GM06990 (cell line): ENCODE data around the gene PSMG3.

ENCODE experiments used
- DNase-seq: peaks from one replicate; pipeline ENCODE4 v3.0.0-alpha.2; 2011; ENCODE audit not compliant: insufficient read length; ENCODE audit errors: extremely low read depth
- H3K27me3 ChIP-seq: replicated peaks from 2 replicates; pipeline ENCODE4 v1.6.0; 2011; ENCODE audit warnings: low read length; ENCODE audit not compliant: control insufficient read depth, insufficient read depth
- H3K36me3 ChIP-seq: 2 replicates; pipeline ENCODE4 v1.5.1; 2011; ENCODE audit warnings: low read length; ENCODE audit not compliant: control insufficient read depth, insufficient read depth
- H3K4me3 ChIP-seq: replicated peaks from 2 replicates; pipeline ENCODE4 v1.5.1; 2011; ENCODE audit warnings: low read depth, mild to moderate bottlenecking, control low read depth, low read length
- TF ChIP-seq, protein P1 (sequence below): IDR thresholded peaks from 2 replicates; pipeline ENCODE4 v1.5.1; 2011; ENCODE audit warnings: low read length, control low read depth, mild to moderate bottlenecking, inconsistent platforms; ENCODE audit not compliant: insufficient read depth, poor library complexity, severe bottlenecking

PSMG3 gene

DNA sequence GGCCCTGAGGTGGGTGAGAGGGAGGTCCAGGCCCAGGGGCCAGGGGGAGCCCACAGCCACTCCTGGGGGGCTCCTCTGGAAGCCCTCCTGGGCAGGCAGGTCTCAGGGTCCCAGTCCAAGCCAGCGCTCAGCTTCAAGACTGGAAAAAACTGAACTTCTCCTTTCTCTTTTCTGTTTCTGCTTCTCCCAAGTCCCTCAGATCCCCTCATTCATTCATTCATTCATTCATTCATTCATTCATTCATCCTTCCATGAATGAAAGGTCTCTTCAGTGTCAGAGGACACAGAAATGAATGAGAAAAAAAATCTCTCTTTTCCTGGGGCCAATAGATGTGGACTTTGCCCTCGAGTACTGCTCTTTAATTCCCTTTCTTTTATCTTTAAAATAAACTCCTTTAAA lies 34.6 kb upstream of the PSMG3 start:
- no peak for DNase-seq
- Histone ChIP-seq H3K4me3 (no peak overlapping the region), H3K27me3 (no peaks in the 10 kb centered on the region; the same call in none of the 2 replicates), H3K36me3 (no peaks in the 10 kb centered on the region)
- TF ChIP-seq, protein P1, sequence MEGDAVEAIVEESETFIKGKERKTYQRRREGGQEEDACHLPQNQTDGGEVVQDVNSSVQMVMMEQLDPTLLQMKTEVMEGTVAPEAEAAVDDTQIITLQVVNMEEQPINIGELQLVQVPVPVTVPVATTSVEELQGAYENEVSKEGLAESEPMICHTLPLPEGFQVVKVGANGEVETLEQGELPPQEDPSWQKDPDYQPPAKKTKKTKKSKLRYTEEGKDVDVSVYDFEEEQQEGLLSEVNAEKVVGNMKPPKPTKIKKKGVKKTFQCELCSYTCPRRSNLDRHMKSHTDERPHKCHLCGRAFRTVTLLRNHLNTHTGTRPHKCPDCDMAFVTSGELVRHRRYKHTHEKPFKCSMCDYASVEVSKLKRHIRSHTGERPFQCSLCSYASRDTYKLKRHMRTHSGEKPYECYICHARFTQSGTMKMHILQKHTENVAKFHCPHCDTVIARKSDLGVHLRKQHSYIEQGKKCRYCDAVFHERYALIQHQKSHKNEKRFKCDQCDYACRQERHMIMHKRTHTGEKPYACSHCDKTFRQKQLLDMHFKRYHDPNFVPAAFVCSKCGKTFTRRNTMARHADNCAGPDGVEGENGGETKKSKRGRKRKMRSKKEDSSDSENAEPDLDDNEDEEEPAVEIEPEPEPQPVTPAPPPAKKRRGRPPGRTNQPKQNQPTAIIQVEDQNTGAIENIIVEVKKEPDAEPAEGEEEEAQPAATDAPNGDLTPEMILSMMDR: no peak

DNA sequence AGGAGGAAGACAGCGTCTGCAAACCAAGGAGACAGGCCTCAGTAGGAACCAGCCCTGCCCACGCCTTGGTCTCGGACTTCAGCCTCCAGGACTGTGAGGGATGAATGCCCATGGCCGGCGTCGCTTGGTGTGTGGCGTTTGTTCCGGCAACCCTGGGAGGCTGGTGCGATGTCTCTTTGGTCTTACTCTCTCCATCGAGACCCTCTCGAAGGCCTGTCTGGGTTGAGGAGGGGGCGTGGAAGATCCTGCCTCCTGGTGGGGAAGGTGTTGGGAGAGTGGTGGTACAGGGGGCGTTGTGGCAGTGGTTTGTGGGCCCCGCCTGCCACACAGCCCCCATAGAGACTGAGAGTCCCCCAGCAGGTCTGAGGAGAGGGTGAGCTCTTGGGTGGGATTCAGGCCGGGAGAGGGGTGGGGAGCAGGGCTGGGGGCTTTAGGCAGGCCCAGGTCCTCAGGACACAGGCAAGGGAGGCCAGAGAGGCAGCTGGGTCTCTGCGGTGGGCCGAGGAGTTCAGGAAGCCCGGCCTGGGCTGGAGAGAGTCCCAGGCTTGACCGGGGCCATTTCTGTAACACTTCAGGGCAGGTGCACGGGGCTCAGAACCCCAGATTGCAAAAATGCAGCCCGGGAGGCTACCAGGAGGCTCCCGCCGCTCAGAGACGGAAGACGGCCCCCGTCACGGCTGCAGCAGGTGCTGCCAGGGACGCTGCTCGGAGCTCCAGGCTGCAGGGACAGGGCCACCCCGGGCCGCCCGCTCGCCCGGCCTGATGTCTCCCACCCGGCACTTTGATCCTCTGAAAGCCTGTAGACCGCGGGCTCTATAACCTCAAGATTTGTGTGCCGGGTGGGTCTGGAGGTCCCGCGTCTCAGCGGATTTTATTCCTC lies 33.8 kb upstream of the PSMG3 start:
- Histone ChIP-seq H3K36me3 (no peaks in the 10 kb centered on the region), H3K27me3 (no peaks in the 10 kb centered on the region; the same call in none of the 2 replicates), H3K4me3 (no peak overlapping the region)
- TF ChIP-seq, protein P1: no peak
- DNase-seq: no peak

DNA sequence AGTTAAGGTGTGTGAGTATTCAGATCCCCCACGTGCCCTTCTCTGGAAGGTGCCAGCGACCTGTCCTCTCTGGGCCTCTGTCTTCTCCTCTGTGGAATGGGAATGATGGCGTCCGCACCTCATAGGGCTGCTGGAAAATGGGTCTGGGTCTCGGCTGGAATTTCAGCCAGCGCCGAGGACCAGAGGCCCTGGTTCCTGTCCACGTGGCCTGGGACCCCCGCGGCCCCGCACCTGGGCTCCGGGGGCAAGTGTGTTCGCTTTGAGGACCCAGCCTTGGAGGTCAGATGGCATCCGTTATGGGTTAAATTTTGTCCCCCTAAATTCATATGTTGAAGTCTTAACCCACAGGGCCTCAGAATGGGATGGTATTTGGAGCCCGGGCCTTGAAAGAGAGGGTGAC lies 32.6 kb upstream of the PSMG3 start:
- DNase-seq: no peak
- no peak overlapping the region for H3K4me3 ChIP-seq
- TF ChIP-seq, protein P1: no peak
- no peaks in the 10 kb centered on the region for H3K36me3 ChIP-seq
- H3K27me3 ChIP-seq: no peaks in the 10 kb centered on the region; the same call in none of the 2 replicates

DNA sequence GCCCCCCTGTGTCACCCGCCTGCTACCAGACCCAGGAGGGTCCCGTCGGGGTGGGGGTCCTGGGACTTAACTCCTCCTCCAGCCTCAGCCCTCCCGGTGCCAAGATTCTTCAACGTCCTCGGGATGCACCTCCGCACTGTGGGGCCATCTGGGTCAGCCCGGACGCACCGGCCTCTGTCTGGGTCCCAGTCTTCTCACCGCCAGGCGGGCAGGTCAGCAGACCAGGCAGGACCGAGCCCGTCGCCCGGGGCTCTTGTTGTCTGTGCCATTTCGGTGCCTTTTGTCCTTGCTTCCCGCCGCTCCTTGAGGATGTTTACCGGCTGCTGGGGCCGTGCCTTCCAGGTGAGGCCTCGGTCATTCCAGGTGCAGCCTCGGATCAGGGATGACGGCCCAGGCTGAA lies 32.1 kb upstream of the PSMG3 start:
- no peak overlapping the region for H3K4me3 ChIP-seq
- TF ChIP-seq, protein P1: no peak
- DNase-seq: no peak
- no peaks in the 10 kb centered on the region; the same call in none of the 2 replicates for H3K27me3 ChIP-seq
- no peaks in the 10 kb centered on the region for H3K36me3 ChIP-seq

DNA sequence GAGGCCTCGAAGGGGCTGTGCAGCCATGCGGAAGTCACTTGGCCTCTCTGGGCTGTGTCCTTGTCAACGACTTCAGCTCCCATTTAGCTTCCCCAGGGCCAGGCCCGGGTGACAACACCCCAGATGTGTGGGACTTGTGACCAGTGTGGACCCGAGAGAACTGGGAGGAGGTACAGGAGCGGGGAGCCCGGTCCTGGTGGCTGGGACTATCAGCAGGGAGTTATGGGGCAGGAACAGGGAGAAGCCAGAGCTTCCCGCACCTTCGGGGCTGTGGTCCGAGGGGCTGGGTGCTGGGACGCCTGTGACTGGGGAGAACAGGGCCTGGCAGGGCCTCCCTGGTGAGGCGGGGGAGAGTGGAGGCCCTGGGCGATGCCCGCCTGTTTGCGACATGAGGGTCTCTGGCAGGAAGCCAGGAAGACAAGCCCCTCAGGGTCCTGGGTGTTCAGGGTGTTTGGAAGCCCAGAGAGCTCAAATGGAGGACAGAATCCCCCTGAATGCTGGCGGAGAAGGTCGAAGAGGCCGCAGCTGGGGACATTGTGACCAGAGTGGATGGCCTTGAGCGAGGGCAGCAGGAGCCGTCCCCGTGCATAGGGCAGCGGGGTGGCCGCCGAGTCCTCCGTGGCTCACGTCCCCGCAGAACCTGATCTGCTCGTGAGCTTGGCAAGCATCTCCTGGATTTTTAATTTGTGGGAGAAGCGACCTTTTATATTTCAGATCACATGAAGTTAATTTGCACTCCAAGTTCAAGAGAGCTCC lies 30.0 kb upstream of the PSMG3 start:
- no peak overlapping the region for H3K4me3 ChIP-seq
- no peaks in the 10 kb centered on the region for H3K36me3 ChIP-seq
- DNase-seq: no peak
- TF ChIP-seq, protein P1: no peak
- H3K27me3 ChIP-seq: no peaks in the 10 kb centered on the region; the same call in none of the 2 replicates
